Activated T-helper 1 cell treated with anti-CD3 and anti-CD28 coated beads, Interleukin-12 subunit alpha, Interleukin-12 subunit beta, Interleukin-2, Interleukin-4 antibody, amounts not matched to agents 30 ng/mL and 10 ng/mL and 1 ng/mL, durations not matched to agents 14 hours and 24 hours and 36 hours (primary cell): ENCODE data around the gene RABGEF1. TPM values are rescaled to one million over a fixed set of nuclear protein-coding genes. Genes with fewer than 3 reads are reported as not detected.

Experiments used
- DNase-seq: peaks from one replicate; pipeline ENCODE4 v3.0.0; 2021; ENCODE audit warnings: low spot score
- H3K27ac Mint-ChIP-seq: one replicate; pipeline ENCODE4 v1.8.0; 2021; ENCODE audit warnings: mild to moderate bottlenecking, mixed read lengths
- H3K27me3 Mint-ChIP-seq: one replicate; pipeline ENCODE4 v1.8.0; 2022; ENCODE audit warnings: mild to moderate bottlenecking, moderate library complexity, mixed read lengths; ENCODE audit not compliant: insufficient read depth
- H3K36me3 Mint-ChIP-seq: one replicate; pipeline ENCODE4 v1.8.0; 2021; ENCODE audit warnings: low read depth, mixed read lengths
- H3K4me1 Mint-ChIP-seq: one replicate; pipeline ENCODE4 v1.8.0; 2021; ENCODE audit warnings: low read depth, mixed read lengths
- H3K4me3 Mint-ChIP-seq: one replicate; pipeline ENCODE4 v1.8.0; 2021; ENCODE audit warnings: mild to moderate bottlenecking, moderate library complexity, mixed read lengths
- H3K9me3 Mint-ChIP-seq: one replicate; pipeline ENCODE4 v1.8.0; 2021; ENCODE audit warnings: mixed read lengths
- intact Hi-C: fragments of 100-400 bp; cut with micrococcal nuclease; formaldehyde crosslinking; loops from one replicate; pipeline ENCODE4 v1.15.1; 2024
- total RNA-seq: library from RNA; stranded (reverse); gene quantifications from 2 replicates; pipeline ENCODE4 v1.2.3, GENCODE V29; 2022

The RABGEF1 gene
- total RNA-seq, 1 donor from 2014 or later = 27.8 TPM

- Mint-ChIP-seq H3K27ac (peak overlapping the region; percentile 99), H3K27me3 (no peaks in the 10 kb centered on the region), H3K36me3 (peaks cover 5% of the 10 kb centered on the region), H3K4me1 (peaks cover 21% of the 10 kb centered on the region), H3K4me3 (no peak overlapping the region), H3K9me3 (no peaks in the 10 kb centered on the region)
- intact Hi-C loops = loop anchor here (1.0 to 2.0 kb wide), 4 partner anchors 9 to 60 kb away; partner anchors contain the start of gene TMEM248
- DNase-seq = no peak
Observed at GRCh38 chr7:66860767-66861166, 120.2 kb downstream of the RABGEF1 start.

Other genes with a start within 250 kb of the RABGEF1 start
- gene KCTD7, start 111.9 kb upstream of the RABGEF1 start, total RNA-seq = 11.0 and 13.8 TPM in 2 replicates
- 83.6 and 95.6 TPM in 2 replicates for gene TMEM248, start 180.5 kb downstream of the RABGEF1 start, total RNA-seq